HepG2 (cell line): ENCODE results near the gene FITM1. TPM values are rescaled to one million over a fixed set of nuclear protein-coding genes. Genes with fewer than 3 reads are reported as not detected.
A peak's percentile ranks its signal among the peaks of the same experiment; 100 is the strongest.

Experiments used
- ARNT2 ChIP-seq: sonication (generic); formaldehyde crosslinking; IDR thresholded peaks from 2 replicates; pipeline ENCODE4 v1.8.0; 2022; ENCODE audit warnings: mild to moderate bottlenecking, low read depth, missing genetic modification reagents, moderate library complexity
- CREM ChIP-seq, 2 experiments: sonication (generic) in 1 of 2; formaldehyde crosslinking in 1 of 2; IDR thresholded peaks; 2 replicates each; pipeline versions ENCODE4 v1.4.0 to v1.6.1; 2016 to 2020; ENCODE audit warnings: antibody characterized with exemption in 1 of 2, mild to moderate bottlenecking in 1 of 2, missing genetic modification reagents in 1 of 2
- E2F2 ChIP-seq: sonication (generic); formaldehyde crosslinking; IDR thresholded peaks from 2 replicates; pipeline ENCODE4 v1.4.0; 2020; ENCODE audit warnings: missing genetic modification reagents, borderline replicate concordance
- FUBP1 ChIP-seq: sonication (generic); formaldehyde crosslinking; IDR thresholded peaks from 2 replicates; pipeline ENCODE4 v1.5.1; 2020; ENCODE audit warnings: missing genetic modification reagents, mild to moderate bottlenecking, borderline replicate concordance
- HNF1A ChIP-seq, 2 experiments: sonication (generic) in 1 of 2; formaldehyde crosslinking in 1 of 2; IDR thresholded peaks; 2 replicates each; pipeline versions ENCODE4 v1.4.0 to v1.6.1; 2016 to 2020; ENCODE audit warnings: borderline replicate concordance in 1 of 2, low read depth in 1 of 2, mild to moderate bottlenecking in 1 of 2, missing genetic modification reagents in 1 of 2
- RFX5 ChIP-seq: IDR thresholded peaks from 2 replicates; pipeline ENCODE4 v1.6.1; 2011; ENCODE audit warnings: low read depth, low read length, improper control_type of control experiment
- TAF15 ChIP-seq: fragments of 200-400 bp; formaldehyde crosslinking; IDR thresholded peaks from one replicate; pipeline ENCODE4 v1.6.1; 2018; ENCODE audit warnings: mild to moderate bottlenecking, low read depth, low read length; ENCODE audit not compliant: poor library complexity, severe bottlenecking
- TCF12 ChIP-seq, 2 experiments: fragments of 450-650 bp in 1 of 2; sonication (generic) in 1 of 2; formaldehyde crosslinking in 1 of 2; IDR thresholded peaks; 2 replicates each; pipeline versions ENCODE4 v1.6.1 to v1.8.0; 2017 to 2022; ENCODE audit warnings: antibody characterized with exemption in 1 of 2, mild to moderate bottlenecking in 1 of 2, missing genetic modification reagents in 1 of 2, moderate library complexity in 1 of 2
- ZFP37 ChIP-seq: sonication (generic); formaldehyde crosslinking; IDR thresholded peaks from 2 replicates; pipeline ENCODE4 v1.4.0; 2020; ENCODE audit warnings: missing genetic modification reagents, borderline replicate concordance
- ZFP91 ChIP-seq: sonication (generic); formaldehyde crosslinking; IDR thresholded peaks from 2 replicates; pipeline ENCODE4 v1.9.0; 2022; ENCODE audit warnings: missing genetic modification reagents, mild to moderate bottlenecking, borderline replicate concordance
- ZNF18 ChIP-seq: sonication (generic); formaldehyde crosslinking; IDR thresholded peaks from 2 replicates; pipeline ENCODE4 v1.8.0; 2022; ENCODE audit warnings: mild to moderate bottlenecking, missing genetic modification reagents; ENCODE audit not compliant: insufficient replicate concordance
- ZNF350 ChIP-seq: sonication (generic); formaldehyde crosslinking; IDR thresholded peaks from 2 replicates; pipeline ENCODE4 v1.4.0; 2020; ENCODE audit warnings: mild to moderate bottlenecking, low read depth, missing genetic modification reagents, borderline replicate concordance
- ZNF713 ChIP-seq: sonication (generic); formaldehyde crosslinking; IDR thresholded peaks from 2 replicates; pipeline ENCODE4 v1.4.0; 2020; ENCODE audit warnings: mild to moderate bottlenecking, missing genetic modification reagents
- ZNF782 ChIP-seq: sonication (generic); formaldehyde crosslinking; IDR thresholded peaks from 2 replicates; pipeline ENCODE4 v1.4.0; 2020; ENCODE audit warnings: missing genetic modification reagents, mild to moderate bottlenecking, borderline replicate concordance
- polyA plus RNA-seq, 8 experiments: library from polyadenylated mRNA; depleted of rRNA in 3 of 8; stranded (reverse) in 7 of 8; unstranded in 1 of 8; fragments of >200 nt; fragmentation: Illumina TruSeq in 4 of 8; extraction: Trizol in 4 of 8; gene quantifications; 2 replicates each; pipeline versions ENCODE4 v1.2.1 to v1.2.3, GENCODE V29; 2011 to 2016; ENCODE audit warnings: low read depth in 4 of 8, missing spikeins in 1 of 8, mixed read lengths in 1 of 8; ENCODE audit not compliant: insufficient read depth in 1 of 8
- total RNA-seq, 5 experiments: library from RNA; depleted of rRNA; stranded (reverse); fragments of >200 nt; fragmentation: Illumina TruSeq; extraction: Trizol; gene quantifications; 2 replicates each; pipeline ENCODE4 v1.2.3, GENCODE V29; 2016; ENCODE audit warnings: low read depth in 1 of 5

The FITM1 gene
- total and polyA plus RNA-seq, 2 of the 13 experiments (the other 11 are each of a cell fraction or from before 2014, with no cell fraction given), result 2.7 to 5.8 TPM

- TF ChIP-seq HNF1A (IDR thresholded peaks at IDR 0.05; ENCODE audit: low read depth), result peak; percentile 55; the same call in 1 of the 2 replicates
- peak; percentile 82 for TF ChIP-seq HNF1A (CRISPR knock-in tag; IDR thresholded peaks at IDR 0.05; ENCODE audit: borderline replicate concordance)
- peak; percentile 97; the same call in 1 of the 2 replicates for TF ChIP-seq E2F2 (CRISPR knock-in tag)
- 0 out of 2 replicates have a peak, but pooled peaks have one; percentile 64 for TF ChIP-seq FUBP1 (CRISPR knock-in tag)
- TF ChIP-seq ZFP37 (CRISPR knock-in tag), result peak; percentile 64; the same call in 1 of the 2 replicates
- TF ChIP-seq CREM (IDR thresholded peaks at IDR 0.05), result peak; percentile 88
- peak; percentile 58; the same call in 1 of the 2 replicates for TF ChIP-seq CREM (CRISPR knock-in tag; IDR thresholded peaks at IDR 0.05)
- peak; percentile 100 for TF ChIP-seq ZNF713
- peak; percentile 98 for TF ChIP-seq ARNT2 (CRISPR knock-in tag)
- peak; percentile 99 for TF ChIP-seq ZNF350
- no peak for TF ChIP-seq ZNF18 (CRISPR knock-in tag)
- peak; percentile 93 for TF ChIP-seq TAF15
- no peak for TF ChIP-seq ZFP91 (CRISPR knock-in tag)
- TF ChIP-seq RFX5, result peak; percentile 95
- peak; percentile 99 for TF ChIP-seq ZNF782 (CRISPR knock-in tag)
- TF ChIP-seq TCF12 (IDR thresholded peaks at IDR 0.05), result no peak
- TF ChIP-seq TCF12 (CRISPR knock-in tag; IDR thresholded peaks at IDR 0.05), result peak; percentile 78
These were observed 10.8 kb downstream of the FITM1 start, which contains the start of gene EMC9 (continued) for GRCh38 chr14:24141097-24141880.
